ENCODE measurements around the gene SEMA4D.
"Not testable (repeated sequence)": the region's sequence is repeated elsewhere in the genome, so short reads cannot be mapped to it uniquely, and the experiment has no call there.

Gene SEMA4D

GRCh38 chr9:89372230-89372816, 125.6 kb downstream of the SEMA4D start:
- DNase-seq (ENCODE audit: insufficient read length, low spot score) (no peak), FAIRE-seq (no peak)
- TF ChIP-seq, protein P1, sequence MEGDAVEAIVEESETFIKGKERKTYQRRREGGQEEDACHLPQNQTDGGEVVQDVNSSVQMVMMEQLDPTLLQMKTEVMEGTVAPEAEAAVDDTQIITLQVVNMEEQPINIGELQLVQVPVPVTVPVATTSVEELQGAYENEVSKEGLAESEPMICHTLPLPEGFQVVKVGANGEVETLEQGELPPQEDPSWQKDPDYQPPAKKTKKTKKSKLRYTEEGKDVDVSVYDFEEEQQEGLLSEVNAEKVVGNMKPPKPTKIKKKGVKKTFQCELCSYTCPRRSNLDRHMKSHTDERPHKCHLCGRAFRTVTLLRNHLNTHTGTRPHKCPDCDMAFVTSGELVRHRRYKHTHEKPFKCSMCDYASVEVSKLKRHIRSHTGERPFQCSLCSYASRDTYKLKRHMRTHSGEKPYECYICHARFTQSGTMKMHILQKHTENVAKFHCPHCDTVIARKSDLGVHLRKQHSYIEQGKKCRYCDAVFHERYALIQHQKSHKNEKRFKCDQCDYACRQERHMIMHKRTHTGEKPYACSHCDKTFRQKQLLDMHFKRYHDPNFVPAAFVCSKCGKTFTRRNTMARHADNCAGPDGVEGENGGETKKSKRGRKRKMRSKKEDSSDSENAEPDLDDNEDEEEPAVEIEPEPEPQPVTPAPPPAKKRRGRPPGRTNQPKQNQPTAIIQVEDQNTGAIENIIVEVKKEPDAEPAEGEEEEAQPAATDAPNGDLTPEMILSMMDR (IDR thresholded peaks at IDR 0.05; ENCODE audit: insufficient read depth, missing control alignments): no peak

DNA sequence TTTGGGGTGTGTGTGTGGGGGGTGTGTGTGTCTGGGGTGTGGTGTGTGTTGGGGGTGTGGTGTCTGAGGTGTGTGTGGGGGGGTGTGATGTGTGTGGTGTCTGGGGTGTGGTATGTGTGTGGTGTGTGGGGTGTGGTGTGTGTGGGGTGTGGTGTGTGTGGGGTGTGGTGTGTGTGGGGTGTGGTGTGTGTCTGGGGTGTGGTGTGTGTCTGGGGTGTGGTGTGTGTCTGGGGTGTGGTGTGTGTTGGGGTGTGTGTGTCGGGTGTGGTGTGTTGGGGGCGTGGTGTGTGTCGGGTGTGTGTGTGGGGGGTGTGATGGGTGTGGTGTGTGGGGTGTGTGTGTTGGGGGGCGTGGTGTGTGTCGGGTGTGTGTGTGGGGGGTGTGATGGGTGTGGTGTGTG, 126.1 kb downstream of the SEMA4D start:
- not testable (repeated sequence) for FAIRE-seq; DNase-seq (ENCODE audit: insufficient read length, low spot score)

- FAIRE-seq (no peak), DNase-seq (ENCODE audit: insufficient read length, low spot score) (no peak)
- TF ChIP-seq, protein P1 (IDR thresholded peaks at IDR 0.05; ENCODE audit: insufficient read depth, missing control alignments): no peak
Measured at GRCh38 chr9:89370593-89370992, 127.3 kb downstream of the SEMA4D start.

DNA sequence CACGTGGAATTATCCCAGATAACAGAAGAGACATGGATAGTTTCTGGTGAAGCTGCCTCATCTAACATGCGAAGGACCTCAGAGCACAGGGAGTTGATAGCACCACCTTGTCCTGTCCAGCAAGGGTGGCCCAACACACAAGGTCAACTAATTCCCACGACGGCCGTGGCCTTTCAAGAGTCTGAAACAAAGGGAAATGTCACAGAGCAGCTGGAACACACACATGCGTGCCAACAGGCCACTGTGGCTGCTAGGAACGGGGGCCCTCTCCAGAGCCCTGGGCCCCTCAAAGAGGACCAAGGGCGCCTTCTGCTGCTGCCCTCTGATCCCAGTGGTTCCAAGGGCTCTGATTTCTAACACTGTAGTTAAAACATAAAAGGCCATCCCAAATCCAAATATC, 128.9 kb downstream of the SEMA4D start:
- FAIRE-seq (no peak), DNase-seq (ENCODE audit: insufficient read length, low spot score) (no peak)
- TF ChIP-seq, protein P1 (IDR thresholded peaks at IDR 0.05; ENCODE audit: insufficient read depth, missing control alignments): no peak

- FAIRE-seq (no peak), DNase-seq (ENCODE audit: insufficient read length, low spot score) (no peak)
- TF ChIP-seq, protein P1 (IDR thresholded peaks at IDR 0.05; ENCODE audit: insufficient read depth, missing control alignments): no peak
Measured at GRCh38 chr9:89368550-89368949, 129.4 kb downstream of the SEMA4D start.

GRCh38 chr9:89367726-89368437, 130.0 kb downstream of the SEMA4D start:
- FAIRE-seq: no peak
- TF ChIP-seq, protein P1 (IDR thresholded peaks at IDR 0.05; ENCODE audit: insufficient read depth, missing control alignments): no peak
- no peak for DNase-seq (ENCODE audit: insufficient read length, low spot score)

DNA sequence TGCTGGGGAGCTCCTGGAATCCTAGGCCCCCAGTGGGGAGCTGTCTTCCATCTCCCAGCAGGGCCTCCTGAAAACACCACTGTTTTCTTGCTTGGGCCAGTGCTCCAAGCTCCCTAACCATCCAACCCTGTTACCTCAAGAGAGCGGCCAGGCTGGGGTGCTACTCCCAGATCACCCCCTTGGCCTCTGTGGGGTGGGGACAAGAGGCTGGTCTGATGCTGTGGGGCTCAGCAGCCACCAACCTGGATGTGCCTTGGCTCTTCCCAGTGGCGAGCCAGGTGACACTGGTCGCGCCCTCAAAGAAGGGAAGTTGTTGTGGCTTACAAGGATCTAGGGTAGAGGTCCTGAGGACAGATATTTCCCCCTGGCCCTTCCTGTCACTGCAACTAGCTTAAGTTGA, 130.6 kb downstream of the SEMA4D start:
- no peak for FAIRE-seq
- TF ChIP-seq, protein P1 (IDR thresholded peaks at IDR 0.05; ENCODE audit: insufficient read depth, missing control alignments): no peak
- DNase-seq (ENCODE audit: insufficient read length, low spot score): no peak

All from D721Med (cell line).